ENCODE data around the gene IFNGR1.
A peak's percentile ranks its signal among the peaks of the same experiment; 100 is the strongest.
"Not testable (repeated sequence)": the region's sequence is repeated elsewhere in the genome, so short reads cannot be mapped to it uniquely, and the experiment has no call there.

Gene IFNGR1

DNA sequence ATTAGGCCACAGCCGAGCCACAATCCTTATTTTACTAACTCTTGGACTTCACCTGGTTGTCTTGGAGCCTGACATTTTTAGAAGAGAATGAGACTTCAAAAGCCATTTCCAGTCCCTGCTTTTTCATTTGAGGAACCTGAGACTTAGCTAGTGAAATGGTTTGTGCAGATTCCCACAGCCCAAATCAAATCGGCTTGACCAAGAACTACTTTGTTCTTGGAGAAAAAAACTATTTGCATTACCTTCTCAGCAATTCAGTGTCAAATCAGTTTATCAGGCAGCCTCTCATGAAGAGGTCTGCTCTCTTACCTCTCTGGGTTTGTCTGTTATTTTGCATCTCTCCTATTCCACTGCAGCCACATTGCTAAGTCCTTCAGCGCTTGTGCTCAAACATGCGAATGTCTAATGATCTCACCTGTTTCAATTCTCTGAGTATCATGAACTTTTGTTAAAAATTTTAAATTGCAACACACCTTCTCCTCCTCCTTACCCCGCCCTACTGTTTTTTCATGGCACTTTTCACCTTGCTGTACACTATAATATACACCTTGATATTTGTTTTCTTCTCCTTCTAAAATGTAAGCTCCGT, 573 bp upstream of the IFNGR1 start:
- no peaks in the 10 kb centered on the region for H3K27me3 ChIP-seq (ENCODE audit: low read depth, low read length)
- H3K4me3 ChIP-seq (ENCODE audit: low read depth in 1 of 2, low read length in 2 of 2): peak overlapping the region; percentile 86 to 99
- H3K27ac ChIP-seq (ENCODE audit: low read length): peak overlapping the region; percentile 93
- H3K36me3 ChIP-seq (ENCODE audit: control insufficient read depth in 1 of 2, insufficient read depth in 2 of 2, low read length in 2 of 2): peaks cover 0 to 9% of the 10 kb centered on the region in 2 donors
- H3K9me3 ChIP-seq (ENCODE audit: control insufficient read depth in 1 of 2, low read length in 2 of 2): no peaks in the 10 kb centered on the region
- peaks cover 3 to 20% of the 10 kb centered on the region in 2 donors for H3K4me1 ChIP-seq (ENCODE audit: control insufficient read depth in 1 of 2, insufficient read depth in 2 of 2, low read length in 2 of 2)

DNA sequence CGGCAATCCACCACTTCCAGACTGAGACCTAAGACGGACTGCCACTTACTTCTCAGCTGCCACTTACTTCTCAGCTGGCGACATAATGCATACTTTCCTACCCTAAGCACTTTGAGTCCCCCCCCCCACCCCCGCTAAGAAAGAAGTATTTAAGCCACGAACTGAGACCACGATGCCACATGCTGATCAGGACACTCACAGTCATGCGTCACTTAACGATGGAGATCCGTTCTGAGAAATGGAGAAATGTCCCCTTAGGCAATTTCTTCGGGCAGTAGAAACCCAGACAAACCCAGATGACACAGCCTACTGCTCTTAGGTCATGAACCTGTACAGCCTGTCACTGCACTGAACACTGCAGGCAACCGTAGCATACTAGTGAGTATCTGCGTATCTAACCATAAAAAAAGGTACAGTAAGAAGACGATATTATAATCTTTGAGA, 690 bp downstream of the IFNGR1 start:
- H3K4me3 ChIP-seq (ENCODE audit: low read depth in 1 of 2, low read length in 2 of 2): peak overlapping the region; percentile 86 to 99
- H3K4me1 ChIP-seq (ENCODE audit: control insufficient read depth in 1 of 2, insufficient read depth in 2 of 2, low read length in 2 of 2): peaks cover 14 to 32% of the 10 kb centered on the region in 2 donors

DNA sequence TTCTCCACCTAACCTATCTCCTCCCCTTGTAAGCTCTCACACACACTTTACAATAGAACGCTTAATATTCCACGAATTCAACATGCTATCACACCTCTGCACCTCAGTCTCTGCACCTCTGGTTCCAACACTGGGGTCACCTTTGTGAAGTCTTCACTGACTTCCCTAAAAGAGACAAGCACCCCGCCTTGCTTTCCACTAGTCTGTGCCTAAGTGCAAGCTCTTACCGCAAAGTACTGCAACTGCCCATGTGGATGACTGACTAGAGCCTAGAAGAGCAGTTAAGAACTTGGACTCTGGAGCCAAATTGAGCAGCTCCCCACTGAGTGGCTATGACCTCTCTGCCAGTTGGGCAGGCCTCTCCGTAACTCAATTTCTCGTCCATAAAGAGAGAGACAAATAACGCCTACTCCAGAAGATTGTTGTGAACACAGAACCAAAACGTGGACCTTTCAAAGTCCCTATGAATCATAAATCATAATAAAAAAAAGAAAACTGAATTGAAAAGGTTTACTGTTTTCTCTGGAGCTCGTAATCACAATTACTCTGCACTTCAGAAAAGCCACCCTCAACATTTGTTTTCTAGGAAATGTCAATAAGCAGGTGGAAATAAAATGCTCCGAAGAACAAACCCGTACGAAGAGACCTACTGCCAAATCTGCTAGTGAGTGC, 1.2 kb downstream of the IFNGR1 start:
- H3K4me3 ChIP-seq (ENCODE audit: low read depth in 1 of 2, low read length in 2 of 2): peak overlapping the region; percentile 86 to 99
- H3K36me3 ChIP-seq (ENCODE audit: control insufficient read depth in 1 of 2, insufficient read depth in 2 of 2, low read length in 2 of 2): peaks cover 0 to 9% of the 10 kb centered on the region in 2 donors
- H3K4me1 ChIP-seq (ENCODE audit: control insufficient read depth in 1 of 2, insufficient read depth in 2 of 2, low read length in 2 of 2): peaks cover 16 to 38% of the 10 kb centered on the region in 2 donors
- peak overlapping the region; percentile 100 for H3K27ac ChIP-seq (ENCODE audit: low read length)
- no peaks in the 10 kb centered on the region for H3K27me3 ChIP-seq (ENCODE audit: low read depth, low read length)
- no peaks in the 10 kb centered on the region for H3K9me3 ChIP-seq (ENCODE audit: control insufficient read depth in 1 of 2, low read length in 2 of 2)

More for the DNA sequence above, 690 bp downstream of the IFNGR1 start:
- H3K27ac ChIP-seq (ENCODE audit: low read length): peak overlapping the region; percentile 100
- H3K9me3 ChIP-seq (ENCODE audit: control insufficient read depth in 1 of 2, low read length in 2 of 2): no peaks in the 10 kb centered on the region
- H3K27me3 ChIP-seq (ENCODE audit: low read depth, low read length): no peaks in the 10 kb centered on the region
- peaks cover 0 to 9% of the 10 kb centered on the region in 2 donors for H3K36me3 ChIP-seq (ENCODE audit: control insufficient read depth in 1 of 2, insufficient read depth in 2 of 2, low read length in 2 of 2)

DNA sequence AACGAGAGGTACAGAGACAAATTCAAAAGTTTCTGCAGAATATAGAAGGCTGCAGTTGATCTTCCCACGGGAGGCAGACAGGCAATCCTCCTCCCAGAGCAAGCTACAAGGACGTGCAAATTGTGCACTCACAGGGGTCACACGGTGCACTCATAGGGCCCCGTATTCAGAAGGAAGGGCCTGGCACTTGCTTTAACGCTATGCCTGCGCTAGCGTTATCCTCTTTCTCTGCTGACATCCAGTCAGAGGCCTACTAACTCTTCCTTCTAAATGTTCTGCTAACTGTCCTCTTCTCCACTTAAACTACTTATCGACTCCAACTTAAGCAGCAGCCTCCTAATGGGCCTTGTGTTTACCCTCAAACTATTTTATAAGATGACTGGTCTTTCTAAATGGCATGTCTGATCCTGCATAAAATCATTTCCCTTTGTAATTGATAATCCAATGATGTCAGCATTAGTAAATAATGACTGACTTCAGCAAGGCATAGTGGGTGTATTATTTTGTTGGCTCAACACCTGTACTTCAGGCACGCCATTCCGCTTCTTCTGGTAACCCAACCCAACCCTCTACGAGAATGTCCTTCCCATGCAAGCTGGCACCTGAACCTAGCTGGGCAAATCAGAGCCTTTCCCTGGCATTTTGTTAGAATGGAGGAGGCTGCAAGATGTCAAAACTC, 2.2 kb downstream of the IFNGR1 start:
- peaks cover 0 to 9% of the 10 kb centered on the region in 2 donors for H3K36me3 ChIP-seq (ENCODE audit: control insufficient read depth in 1 of 2, insufficient read depth in 2 of 2, low read length in 2 of 2)
- H3K4me3 ChIP-seq (ENCODE audit: low read depth in 1 of 2, low read length in 2 of 2): peak overlapping the region; percentile 86 to 99
- H3K27ac ChIP-seq (ENCODE audit: low read length): peak overlapping the region; percentile 100
- H3K4me1 ChIP-seq (ENCODE audit: control insufficient read depth in 1 of 2, insufficient read depth in 2 of 2, low read length in 2 of 2): peaks cover 16 to 39% of the 10 kb centered on the region in 2 donors
- H3K27me3 ChIP-seq (ENCODE audit: low read depth, low read length): no peaks in the 10 kb centered on the region
- no peaks in the 10 kb centered on the region for H3K9me3 ChIP-seq (ENCODE audit: control insufficient read depth in 1 of 2, low read length in 2 of 2)

DNA sequence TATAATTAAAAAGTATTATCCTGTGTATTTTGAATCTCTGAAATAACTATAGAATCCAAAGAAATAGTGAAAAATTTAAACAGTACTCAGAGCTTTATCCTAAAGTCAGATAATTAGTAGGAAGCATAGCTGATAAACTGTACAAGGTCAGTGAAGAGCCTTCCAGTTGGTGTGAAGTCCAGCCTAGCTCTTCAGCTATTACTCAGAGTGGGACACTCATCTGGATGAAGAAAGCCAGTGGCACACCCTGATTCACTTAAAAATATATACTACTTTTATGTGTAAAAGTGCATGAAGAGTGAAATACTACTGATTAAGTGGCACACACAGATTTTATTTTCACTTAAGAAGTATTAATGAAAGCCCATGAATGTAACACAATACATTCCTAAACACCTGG, 3.1 kb downstream of the IFNGR1 start:
- Histone ChIP-seq H3K4me3 (ENCODE audit: low read depth in 1 of 2, low read length in 2 of 2) (peak overlapping the region in 1 of 2 donors; percentile 99), H3K27me3 (ENCODE audit: low read depth, low read length) (no peaks in the 10 kb centered on the region), H3K4me1 (ENCODE audit: control insufficient read depth in 1 of 2, insufficient read depth in 2 of 2, low read length in 2 of 2) (peaks cover 16 to 39% of the 10 kb centered on the region in 2 donors), H3K36me3 (ENCODE audit: control insufficient read depth in 1 of 2, insufficient read depth in 2 of 2, low read length in 2 of 2) (peaks cover 0 to 9% of the 10 kb centered on the region in 2 donors), H3K27ac (ENCODE audit: low read length) (peak overlapping the region; percentile 100), H3K9me3 (ENCODE audit: control insufficient read depth in 1 of 2, low read length in 2 of 2) (no peaks in the 10 kb centered on the region)

DNA sequence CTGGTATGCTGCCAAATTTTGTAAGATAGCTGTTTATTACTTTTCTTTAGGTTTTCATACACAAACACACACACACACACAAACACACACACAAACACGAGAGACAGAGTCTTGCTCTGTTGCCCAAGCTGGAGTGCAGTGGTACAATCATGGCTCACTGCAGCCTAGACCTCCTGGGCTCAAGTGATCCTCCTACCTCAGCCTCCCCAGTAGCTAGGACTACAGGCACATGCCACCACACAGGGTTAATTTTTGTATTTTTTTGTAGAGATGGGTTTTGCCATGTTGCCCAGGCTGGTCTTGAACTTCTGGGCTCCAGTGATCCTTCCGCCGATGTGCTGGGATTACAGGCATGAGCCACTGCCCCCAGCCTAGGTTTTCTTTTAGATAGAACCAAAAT, 3.6 kb downstream of the IFNGR1 start:
- not testable (repeated sequence) for H3K36me3 ChIP-seq (ENCODE audit: control insufficient read depth in 1 of 2, insufficient read depth in 2 of 2, low read length in 2 of 2); H3K4me3 ChIP-seq (ENCODE audit: low read depth in 1 of 2, low read length in 2 of 2); H3K27me3 ChIP-seq (ENCODE audit: low read depth, low read length); H3K27ac ChIP-seq (ENCODE audit: low read length); H3K9me3 ChIP-seq (ENCODE audit: control insufficient read depth in 1 of 2, low read length in 2 of 2)
- H3K4me1 ChIP-seq (ENCODE audit: control insufficient read depth in 1 of 2, insufficient read depth in 2 of 2, low read length in 2 of 2): peaks cover 21 to 39% of the 10 kb centered on the region in 2 donors

DNA sequence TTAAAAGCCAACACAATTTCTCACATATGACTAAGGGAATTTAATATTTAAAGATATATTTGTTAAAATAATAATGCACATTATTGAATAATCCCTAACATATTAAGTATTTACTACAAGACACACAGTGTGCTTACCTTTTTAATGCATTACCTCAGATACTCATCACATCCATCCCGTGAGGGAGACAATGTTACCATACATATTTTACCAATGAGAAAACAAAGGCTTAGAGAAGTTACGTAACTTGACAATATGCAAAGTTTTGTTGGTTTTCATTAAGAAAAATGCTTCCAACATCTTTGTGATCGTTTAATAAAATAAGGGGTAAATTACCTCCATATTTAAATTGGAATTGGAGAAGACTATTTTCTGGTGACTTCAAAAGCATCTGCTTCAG, 4.3 kb downstream of the IFNGR1 start:
- H3K9me3 ChIP-seq (ENCODE audit: control insufficient read depth in 1 of 2, low read length in 2 of 2): no peaks in the 10 kb centered on the region
- H3K36me3 ChIP-seq (ENCODE audit: control insufficient read depth in 1 of 2, insufficient read depth in 2 of 2, low read length in 2 of 2): peaks cover 0 to 9% of the 10 kb centered on the region in 2 donors
- no peak overlapping the region for H3K4me3 ChIP-seq (ENCODE audit: low read depth in 1 of 2, low read length in 2 of 2)
- peaks cover 23 to 44% of the 10 kb centered on the region in 2 donors for H3K4me1 ChIP-seq (ENCODE audit: control insufficient read depth in 1 of 2, insufficient read depth in 2 of 2, low read length in 2 of 2)
- no peaks in the 10 kb centered on the region for H3K27me3 ChIP-seq (ENCODE audit: low read depth, low read length)
- H3K27ac ChIP-seq (ENCODE audit: low read length): no peak overlapping the region

DNA sequence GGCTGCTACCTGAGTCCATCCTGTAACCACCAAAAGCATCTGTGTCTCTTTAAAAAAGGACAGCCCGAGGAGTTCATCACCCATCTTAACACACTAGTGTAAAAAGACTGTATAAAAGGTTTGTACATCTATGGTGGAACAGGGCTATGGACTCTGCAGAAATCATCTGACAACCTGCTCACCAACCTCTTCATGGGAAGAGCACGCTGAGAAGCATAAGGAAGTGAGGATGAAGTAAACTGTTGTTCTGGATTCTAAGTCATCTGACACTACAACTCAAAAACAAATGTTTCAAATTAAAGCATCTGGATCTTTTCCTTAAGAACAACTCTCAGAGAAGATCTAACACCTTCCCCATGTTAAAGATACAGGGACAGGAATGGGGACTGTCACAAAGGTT, 5.4 kb downstream of the IFNGR1 start:
- Histone ChIP-seq H3K4me1 (ENCODE audit: control insufficient read depth in 1 of 2, insufficient read depth in 2 of 2, low read length in 2 of 2) (peaks cover 20 to 45% of the 10 kb centered on the region in 2 donors), H3K9me3 (ENCODE audit: control insufficient read depth in 1 of 2, low read length in 2 of 2) (no peaks in the 10 kb centered on the region), H3K36me3 (ENCODE audit: control insufficient read depth in 1 of 2, insufficient read depth in 2 of 2, low read length in 2 of 2) (peaks cover 0 to 6% of the 10 kb centered on the region in 2 donors), H3K27ac (ENCODE audit: low read length) (peak overlapping the region; percentile 35), H3K4me3 (ENCODE audit: low read depth in 1 of 2, low read length in 2 of 2) (no peak overlapping the region), H3K27me3 (ENCODE audit: low read depth, low read length) (no peaks in the 10 kb centered on the region)

DNA sequence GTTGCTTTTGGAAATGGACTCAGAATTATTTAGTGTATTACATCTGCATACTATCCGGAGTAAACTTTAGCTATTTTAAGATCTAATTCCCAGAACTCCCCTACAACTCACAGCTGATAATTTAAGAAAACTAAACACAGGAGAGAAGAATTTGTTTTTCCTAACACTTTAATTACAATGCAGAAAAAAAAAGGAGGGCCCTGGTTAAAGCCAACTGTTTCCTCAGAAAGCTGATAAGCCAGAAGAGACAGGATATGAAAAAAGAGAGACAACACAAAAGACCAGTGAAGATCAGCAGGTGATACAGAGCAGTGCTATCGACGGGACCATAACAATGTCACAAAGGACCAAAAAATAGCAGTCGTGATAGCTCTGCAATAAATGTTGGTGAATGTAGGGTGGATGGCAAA, 5.8 kb downstream of the IFNGR1 start:
- H3K4me3 ChIP-seq (ENCODE audit: low read depth in 1 of 2, low read length in 2 of 2): no peak overlapping the region
- H3K36me3 ChIP-seq (ENCODE audit: control insufficient read depth in 1 of 2, insufficient read depth in 2 of 2, low read length in 2 of 2): peaks cover 0 to 2% of the 10 kb centered on the region in 2 donors
- H3K27me3 ChIP-seq (ENCODE audit: low read depth, low read length): no peaks in the 10 kb centered on the region
- no peaks in the 10 kb centered on the region for H3K9me3 ChIP-seq (ENCODE audit: control insufficient read depth in 1 of 2, low read length in 2 of 2)
- peaks cover 20 to 45% of the 10 kb centered on the region in 2 donors for H3K4me1 ChIP-seq (ENCODE audit: control insufficient read depth in 1 of 2, insufficient read depth in 2 of 2, low read length in 2 of 2)
- peak overlapping the region; percentile 35 for H3K27ac ChIP-seq (ENCODE audit: low read length)

DNA sequence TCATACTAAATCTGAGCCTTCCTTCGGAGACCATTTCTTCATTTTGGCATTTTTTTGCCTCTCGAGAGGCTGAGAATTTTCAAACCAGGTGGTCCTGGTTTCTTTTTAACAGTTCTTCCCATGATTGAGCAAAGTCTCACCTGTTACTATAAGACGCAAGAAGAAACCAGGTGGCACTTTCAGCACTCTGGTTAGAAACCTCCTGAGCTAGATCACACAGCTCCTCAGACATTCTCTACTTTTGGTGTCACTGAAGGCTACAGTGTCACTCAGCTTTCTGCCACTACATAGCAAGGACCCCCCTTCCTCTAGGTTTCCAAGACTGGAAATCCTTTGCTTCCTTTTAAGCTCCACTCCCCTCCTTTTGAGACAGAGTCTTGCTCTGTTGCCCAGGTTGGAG, 7.3 kb downstream of the IFNGR1 start:
- H3K4me1 ChIP-seq (ENCODE audit: control insufficient read depth in 1 of 2, insufficient read depth in 2 of 2, low read length in 2 of 2): peaks cover 20 to 37% of the 10 kb centered on the region in 2 donors
- peaks cover 0 to under 1% of the 10 kb centered on the region in 2 donors for H3K36me3 ChIP-seq (ENCODE audit: control insufficient read depth in 1 of 2, insufficient read depth in 2 of 2, low read length in 2 of 2)
- H3K9me3 ChIP-seq (ENCODE audit: control insufficient read depth in 1 of 2, low read length in 2 of 2): no peaks in the 10 kb centered on the region
- H3K27me3 ChIP-seq (ENCODE audit: low read depth, low read length): no peaks in the 10 kb centered on the region
- H3K4me3 ChIP-seq (ENCODE audit: low read depth in 1 of 2, low read length in 2 of 2): no peak overlapping the region
- H3K27ac ChIP-seq (ENCODE audit: low read length): no peak overlapping the region

DNA sequence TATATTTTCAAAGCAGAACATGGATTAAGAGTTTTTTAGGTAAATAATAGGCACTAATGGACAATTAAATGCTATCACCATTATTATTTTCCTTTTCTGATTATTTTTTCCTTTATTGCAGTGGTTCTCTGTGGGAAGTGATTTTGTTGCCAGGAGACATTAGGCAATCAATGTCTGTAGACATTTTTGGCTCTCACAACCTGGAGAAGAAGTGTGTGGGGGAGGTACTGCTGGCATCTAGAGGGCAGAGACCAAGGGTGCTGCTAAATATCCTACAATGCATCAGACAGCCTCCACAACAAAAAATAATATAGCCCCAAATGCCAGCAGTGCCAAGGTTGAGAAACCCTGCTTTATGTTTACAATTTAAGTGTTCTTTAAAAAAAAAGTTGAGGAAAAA, 8.3 kb downstream of the IFNGR1 start:
- H3K27ac ChIP-seq (ENCODE audit: low read length): no peak overlapping the region
- no peak overlapping the region for H3K4me3 ChIP-seq (ENCODE audit: low read depth in 1 of 2, low read length in 2 of 2)
- H3K9me3 ChIP-seq (ENCODE audit: control insufficient read depth in 1 of 2, low read length in 2 of 2): no peaks in the 10 kb centered on the region
- peaks cover 20 to 31% of the 10 kb centered on the region in 2 donors for H3K4me1 ChIP-seq (ENCODE audit: control insufficient read depth in 1 of 2, insufficient read depth in 2 of 2, low read length in 2 of 2)
- peaks cover 0 to 10% of the 10 kb centered on the region in 2 donors for H3K36me3 ChIP-seq (ENCODE audit: control insufficient read depth in 1 of 2, insufficient read depth in 2 of 2, low read length in 2 of 2)
- H3K27me3 ChIP-seq (ENCODE audit: low read depth, low read length): no peaks in the 10 kb centered on the region

Measured in muscle layer of duodenum (tissue), 2 donors.